ENCODE data around the gene DMC1. TPM values are rescaled to one million over a fixed set of nuclear protein-coding genes. Genes with fewer than 3 reads are reported as not detected.

Gene DMC1
- total and polyA plus RNA-seq, 9 of the 15 experiments (the other 6 are each of a cell fraction or from before 2014, with no cell fraction given): 5.5 to 55.5 (median 9.8) TPM

DNA sequence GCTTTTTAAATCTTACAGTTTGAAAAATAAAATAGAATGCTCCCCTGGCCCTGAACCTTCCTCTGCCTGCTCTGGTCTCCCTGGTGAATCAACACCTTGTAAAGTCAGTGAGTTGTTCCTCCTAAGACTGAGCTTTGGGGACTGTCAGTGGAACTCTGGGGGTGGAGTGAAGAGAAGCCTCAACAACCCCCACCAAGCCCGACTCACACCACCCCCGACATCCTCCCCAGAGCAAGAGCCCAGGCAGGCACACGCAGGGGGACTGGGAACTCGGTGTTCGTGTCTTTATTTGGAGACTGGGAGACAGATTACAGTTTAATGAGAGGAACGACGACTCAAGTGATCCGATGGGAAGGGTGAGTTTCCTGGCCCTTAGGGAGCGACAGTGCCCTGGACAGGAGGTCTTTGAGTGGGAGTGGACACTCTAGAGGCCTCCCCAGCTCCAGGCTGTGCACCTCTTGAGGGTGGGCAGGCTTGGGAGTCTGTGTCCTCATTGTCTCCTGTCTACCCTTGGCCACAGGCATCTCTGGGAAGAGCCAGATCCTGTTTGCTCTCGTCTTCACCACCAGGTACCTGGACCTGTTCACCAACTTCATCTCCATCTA, 95.9 kb downstream of the DMC1 start:
- BruUV-seq (replicated peaks): no TSS peak
- H3K4me2 ChIP-seq (ENCODE audit: insufficient read depth, low read length): no peak overlapping the region
- intact Hi-C loops (cut with micrococcal nuclease): no loop called here
- no peaks in the 10 kb centered on the region for H3K9me1 ChIP-seq (ENCODE audit: control insufficient read depth, insufficient read depth, low read length)
- DNase-seq (ENCODE audit: extremely low read depth in 1 of 4, low spot score in 3 of 4): no peak
- FAIRE-seq: no peak
- WGBS (ENCODE audit: insufficient coverage, low coverage, missing lambda C conversion rate): 42% methylated on average over 7 of the region's 10 CpGs
- peak overlapping the region in 1 of 2 experiments; percentile 27; a peak in 1 of 4 replicates for H3K9ac ChIP-seq (ENCODE audit: insufficient read depth in 1 of 2, low read depth in 2 of 2, low read length in 2 of 2)
- H3K27ac ChIP-seq (ENCODE audit: extremely low read depth, low read depth, low read length): no peak overlapping the region
- H3K36me3 ChIP-seq (ENCODE audit: control insufficient read depth, insufficient read depth, low read length): peaks cover 5% of the 10 kb centered on the region; the same call in 2 of the 3 replicates
- H2AFZ ChIP-seq (ENCODE audit: low read depth, low read length): no peak overlapping the region
- H3K79me2 ChIP-seq (ENCODE audit: control insufficient read depth, insufficient read depth, low read length): no peaks in the 10 kb centered on the region; the same call in 2 of the 3 replicates
- no peaks in the 10 kb centered on the region for H3K27me3 ChIP-seq (ENCODE audit: control insufficient read depth in 2 of 2, insufficient read depth in 2 of 2, low read length in 2 of 2)
- ChIA-PET CTCF (ENCODE audit: low intra/inter-chr PET ratio) (no interaction called here), POLR2A (interaction anchor here (1.4 to 1.7 kb wide), 2 partner anchors 11 to 14 kb away, joined by 3 to 5 read pairs; no protein-coding TSS in a partner anchor)
- no peaks in the 10 kb centered on the region for H4K20me1 ChIP-seq (replicated peaks; ENCODE audit: control insufficient read depth, insufficient read depth, low read length)
- TF ChIP-seq SNAPC5 (CRISPR knock-in tag; IDR thresholded peaks at IDR 0.05) (no peak), ZZZ3 (IDR thresholded peaks at IDR 0.05) (no peak), PHF21A (IDR thresholded peaks at IDR 0.05; ENCODE audit: borderline replicate concordance, low read depth) (no peak), ZC3H8 (IDR thresholded peaks at IDR 0.05) (no peak), ETV1 (tag; conservative IDR thresholded peaks at IDR 0.05; ENCODE audit: low read depth) (no peak), ZNF655 (CRISPR knock-in tag; IDR thresholded peaks at IDR 0.05) (no peak), ZNF354B (CRISPR knock-in tag; IDR thresholded peaks at IDR 0.05) (no peak), CREB3 (tag; conservative IDR thresholded peaks at IDR 0.05; ENCODE audit: low read depth) (no peak), MXD1 (CRISPR knock-in tag; IDR thresholded peaks at IDR 0.05; ENCODE audit: borderline replicate concordance, poor library complexity, severe bottlenecking) (no peak), NBN (IDR thresholded peaks at IDR 0.05; ENCODE audit: low read depth) (no peak), ESRRB (CRISPR knock-in tag; IDR thresholded peaks at IDR 0.05; ENCODE audit: borderline replicate concordance) (no peak)
- TF ChIP-seq, protein P1, sequence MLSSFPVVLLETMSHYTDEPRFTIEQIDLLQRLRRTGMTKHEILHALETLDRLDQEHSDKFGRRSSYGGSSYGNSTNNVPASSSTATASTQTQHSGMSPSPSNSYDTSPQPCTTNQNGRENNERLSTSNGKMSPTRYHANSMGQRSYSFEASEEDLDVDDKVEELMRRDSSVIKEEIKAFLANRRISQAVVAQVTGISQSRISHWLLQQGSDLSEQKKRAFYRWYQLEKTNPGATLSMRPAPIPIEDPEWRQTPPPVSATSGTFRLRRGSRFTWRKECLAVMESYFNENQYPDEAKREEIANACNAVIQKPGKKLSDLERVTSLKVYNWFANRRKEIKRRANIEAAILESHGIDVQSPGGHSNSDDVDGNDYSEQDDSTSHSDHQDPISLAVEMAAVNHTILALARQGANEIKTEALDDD (IDR thresholded peaks at IDR 0.05): no peak
- TF ChIP-seq, protein P2, sequence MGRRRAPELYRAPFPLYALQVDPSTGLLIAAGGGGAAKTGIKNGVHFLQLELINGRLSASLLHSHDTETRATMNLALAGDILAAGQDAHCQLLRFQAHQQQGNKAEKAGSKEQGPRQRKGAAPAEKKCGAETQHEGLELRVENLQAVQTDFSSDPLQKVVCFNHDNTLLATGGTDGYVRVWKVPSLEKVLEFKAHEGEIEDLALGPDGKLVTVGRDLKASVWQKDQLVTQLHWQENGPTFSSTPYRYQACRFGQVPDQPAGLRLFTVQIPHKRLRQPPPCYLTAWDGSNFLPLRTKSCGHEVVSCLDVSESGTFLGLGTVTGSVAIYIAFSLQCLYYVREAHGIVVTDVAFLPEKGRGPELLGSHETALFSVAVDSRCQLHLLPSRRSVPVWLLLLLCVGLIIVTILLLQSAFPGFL (CRISPR knock-in tag; IDR thresholded peaks at IDR 0.05): no peak
- TF ChIP-seq, protein P3, sequence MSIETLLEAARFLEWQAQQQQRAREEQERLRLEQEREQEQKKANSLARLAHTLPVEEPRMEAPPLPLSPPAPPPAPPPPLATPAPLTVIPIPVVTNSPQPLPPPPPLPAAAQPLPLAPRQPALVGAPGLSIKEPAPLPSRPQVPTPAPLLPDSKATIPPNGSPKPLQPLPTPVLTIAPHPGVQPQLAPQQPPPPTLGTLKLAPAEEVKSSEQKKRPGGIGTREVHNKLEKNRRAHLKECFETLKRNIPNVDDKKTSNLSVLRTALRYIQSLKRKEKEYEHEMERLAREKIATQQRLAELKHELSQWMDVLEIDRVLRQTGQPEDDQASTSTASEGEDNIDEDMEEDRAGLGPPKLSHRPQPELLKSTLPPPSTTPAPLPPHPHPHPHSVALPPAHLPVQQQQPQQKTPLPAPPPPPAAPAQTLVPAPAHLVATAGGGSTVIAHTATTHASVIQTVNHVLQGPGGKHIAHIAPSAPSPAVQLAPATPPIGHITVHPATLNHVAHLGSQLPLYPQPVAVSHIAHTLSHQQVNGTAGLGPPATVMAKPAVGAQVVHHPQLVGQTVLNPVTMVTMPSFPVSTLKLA (conservative IDR thresholded peaks at IDR 0.05): no peak
- peaks cover 0 to 4% of the 10 kb centered on the region in 2 experiments; a peak in 2 of 5 replicates for H3K4me1 ChIP-seq (replicated peaks in 1 of 2; ENCODE audit: control insufficient read depth in 2 of 2, insufficient read depth in 2 of 2, low read length in 2 of 2)
- H3K4me3 ChIP-seq: no peak overlapping the region
- ATAC-seq: no peak; the same call in 1 of the 3 replicates
- in situ Hi-C loops (cut with MboI): no loop called here
- H3K9me3 ChIP-seq (replicated peaks; ENCODE audit: control insufficient read depth, insufficient read depth, low read depth, low read length): no peaks in the 10 kb centered on the region

Data from K562 (cell line).